Mucosa of rectum (tissue), 2 donors: ENCODE measurements around the gene DGCR6L.
"Not testable (repeated sequence)": the region's sequence is repeated elsewhere in the genome, so short reads cannot be mapped to it uniquely, and the experiment has no call there.

Experiments
- H3K27ac ChIP-seq, 2 donors: one replicate each; pipeline ENCODE4 v1.7.0; 2013; ENCODE audit warnings: inconsistent platforms in 2 of 2, low read depth in 2 of 2, low read length in 2 of 2
- H3K27me3 ChIP-seq, 2 donors: one replicate each; pipeline ENCODE4 v1.7.0; 2013; ENCODE audit warnings: low read length in 2 of 2; ENCODE audit not compliant: control insufficient read depth in 2 of 2, insufficient read depth in 2 of 2
- H3K36me3 ChIP-seq, 2 donors: one replicate each; pipeline ENCODE4 v1.7.0; 2013; ENCODE audit warnings: low read length in 2 of 2; ENCODE audit not compliant: control insufficient read depth in 2 of 2, insufficient read depth in 2 of 2
- H3K4me1 ChIP-seq, 2 donors: one replicate each; pipeline ENCODE4 v1.7.0; 2013; ENCODE audit warnings: low read length in 2 of 2, mild to moderate bottlenecking in 1 of 2; ENCODE audit not compliant: control insufficient read depth in 2 of 2, insufficient read depth in 2 of 2
- H3K4me3 ChIP-seq, 2 donors: one replicate each; pipeline ENCODE4 v1.7.0; 2013; ENCODE audit warnings: low read length in 2 of 2
- H3K9ac ChIP-seq, 2 donors: one replicate each; pipeline ENCODE4 v1.7.0; 2013; ENCODE audit warnings: low read length in 2 of 2, low read depth in 1 of 2, mild to moderate bottlenecking in 1 of 2
- H3K9me3 ChIP-seq, 2 donors: one replicate each; pipeline ENCODE4 v1.7.0; 2013; ENCODE audit warnings: low read length in 2 of 2; ENCODE audit not compliant: control insufficient read depth in 2 of 2
- donor health status: healthy.
- donor health status: Normal muscosa, but diverticular disease.

The DGCR6L gene

DNA sequence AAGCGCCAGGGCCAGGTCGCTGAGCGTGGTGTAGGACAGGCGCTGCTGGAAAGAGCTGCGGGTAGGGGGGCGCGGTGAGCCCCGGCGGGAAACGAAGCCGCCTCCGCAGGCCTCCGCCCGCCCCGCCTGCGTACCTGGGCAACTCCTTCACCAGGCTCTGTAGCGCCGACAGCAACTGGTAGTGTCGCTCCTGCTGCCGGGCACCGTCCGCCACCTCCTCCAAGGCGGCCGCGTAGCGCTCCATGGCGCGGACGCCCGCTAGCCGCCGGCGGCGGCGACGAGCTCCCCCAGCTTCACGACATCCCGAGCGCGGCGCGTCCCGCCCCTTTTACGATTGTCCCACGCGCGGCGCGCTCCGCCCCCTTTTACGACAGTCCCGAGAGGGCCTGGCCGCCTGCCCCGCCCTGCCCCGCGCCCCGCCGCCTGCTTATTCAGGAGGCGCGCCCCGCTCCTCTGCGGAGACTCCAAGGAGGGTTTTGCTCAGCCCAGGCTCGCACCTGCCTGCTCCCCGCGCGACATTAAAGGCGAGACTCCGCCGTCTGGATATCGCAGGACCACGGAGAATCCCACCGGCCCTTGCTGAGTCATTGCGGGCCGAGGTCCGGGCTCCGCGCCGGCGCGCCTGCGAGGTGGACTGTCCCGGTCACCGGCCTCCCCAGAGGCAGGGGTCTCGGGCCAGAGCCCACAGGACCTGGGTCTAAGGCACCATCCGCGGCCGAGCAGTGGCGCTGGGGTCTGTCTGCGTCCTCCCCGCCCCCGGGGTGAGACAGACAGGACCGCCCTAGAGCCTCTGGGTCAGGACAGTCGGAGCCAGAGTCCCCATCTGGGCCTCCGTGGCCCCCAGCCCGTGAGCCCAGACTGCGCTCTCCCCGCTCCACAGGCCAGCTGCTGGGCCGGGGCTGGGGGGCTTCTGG is at the start of gene DGCR6L:
Gene DGCR6L, minus strand, starts transcription at position 316 of the 914 bp plus-strand sequence. Its CDS starts 72 bp downstream, at position 244.
- peak within 1 kb of the TSS; percentile 80 to 90 for H3K9ac ChIP-seq
- H3K4me1 ChIP-seq = peaks cover 10 to 18% of the 10 kb centered on the region in 2 donors
- no peaks in the 10 kb centered on the region for H3K36me3 ChIP-seq
- no peaks in the 10 kb centered on the region for H3K27me3 ChIP-seq
- no peaks in the 10 kb centered on the region for H3K9me3 ChIP-seq
- H3K4me3 ChIP-seq = peak within 1 kb of the TSS; percentile 81 to 86
- peak within 1 kb of the TSS; percentile 71 to 74 for H3K27ac ChIP-seq

GRCh38 chr22:20368875-20369274 is 49.0 kb upstream of the DGCR6L start:
- not testable (repeated sequence) for H3K4me3 ChIP-seq, H3K4me1 ChIP-seq, H3K9me3 ChIP-seq

GRCh38 chr22:20366841-20367240 is 47.0 kb upstream of the DGCR6L start:
- H3K27ac ChIP-seq, H3K4me3 ChIP-seq, H3K9ac ChIP-seq: not testable (repeated sequence)

More at GRCh38 chr22:20368875-20369274, 49.0 kb upstream of the DGCR6L start:
- not testable (repeated sequence) for H3K9ac ChIP-seq, H3K27ac ChIP-seq, H3K27me3 ChIP-seq, H3K36me3 ChIP-seq

GRCh38 chr22:20364335-20365260 is 44.7 kb upstream of the DGCR6L start:
- not testable (repeated sequence) for H3K36me3 ChIP-seq, H3K9me3 ChIP-seq, H3K4me3 ChIP-seq, H3K27me3 ChIP-seq, H3K27ac ChIP-seq, H3K9ac ChIP-seq, H3K4me1 ChIP-seq

More at GRCh38 chr22:20366841-20367240, 47.0 kb upstream of the DGCR6L start:
- not testable (repeated sequence) for H3K9me3 ChIP-seq, H3K4me1 ChIP-seq, H3K36me3 ChIP-seq, H3K27me3 ChIP-seq

GRCh38 chr22:20362403-20362802 is 42.5 kb upstream of the DGCR6L start:
- not testable (repeated sequence) for H3K36me3 ChIP-seq, H3K27ac ChIP-seq

DNA sequence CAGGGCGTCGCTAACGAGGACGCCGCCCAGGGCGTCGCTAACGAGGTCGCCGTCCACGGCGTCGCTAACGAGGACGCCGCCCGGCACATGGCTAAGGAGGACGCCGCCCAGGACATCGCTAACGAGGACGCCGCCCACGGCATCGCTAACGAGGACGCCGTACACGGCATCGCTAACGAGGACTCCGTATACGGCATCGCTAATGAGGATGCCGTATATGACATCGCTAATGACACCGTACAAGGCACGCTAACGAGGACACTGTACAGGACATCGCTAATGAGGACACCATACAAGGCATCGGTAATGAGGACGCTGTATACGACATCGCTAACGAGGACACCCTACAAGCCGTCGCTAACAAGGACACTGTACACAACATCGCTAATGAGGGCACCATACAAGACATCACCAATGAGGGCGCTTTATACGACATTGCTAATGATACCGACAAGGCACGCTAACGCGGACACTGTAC is 41.9 kb upstream of the DGCR6L start:
- H3K4me3 ChIP-seq, H3K4me1 ChIP-seq, H3K9me3 ChIP-seq, H3K27ac ChIP-seq, H3K9ac ChIP-seq, H3K27me3 ChIP-seq, H3K36me3 ChIP-seq: not testable (repeated sequence)

More at GRCh38 chr22:20362403-20362802, 42.5 kb upstream of the DGCR6L start:
- not testable (repeated sequence) for H3K4me3 ChIP-seq, H3K4me1 ChIP-seq, H3K9me3 ChIP-seq, H3K27me3 ChIP-seq, H3K9ac ChIP-seq

DNA sequence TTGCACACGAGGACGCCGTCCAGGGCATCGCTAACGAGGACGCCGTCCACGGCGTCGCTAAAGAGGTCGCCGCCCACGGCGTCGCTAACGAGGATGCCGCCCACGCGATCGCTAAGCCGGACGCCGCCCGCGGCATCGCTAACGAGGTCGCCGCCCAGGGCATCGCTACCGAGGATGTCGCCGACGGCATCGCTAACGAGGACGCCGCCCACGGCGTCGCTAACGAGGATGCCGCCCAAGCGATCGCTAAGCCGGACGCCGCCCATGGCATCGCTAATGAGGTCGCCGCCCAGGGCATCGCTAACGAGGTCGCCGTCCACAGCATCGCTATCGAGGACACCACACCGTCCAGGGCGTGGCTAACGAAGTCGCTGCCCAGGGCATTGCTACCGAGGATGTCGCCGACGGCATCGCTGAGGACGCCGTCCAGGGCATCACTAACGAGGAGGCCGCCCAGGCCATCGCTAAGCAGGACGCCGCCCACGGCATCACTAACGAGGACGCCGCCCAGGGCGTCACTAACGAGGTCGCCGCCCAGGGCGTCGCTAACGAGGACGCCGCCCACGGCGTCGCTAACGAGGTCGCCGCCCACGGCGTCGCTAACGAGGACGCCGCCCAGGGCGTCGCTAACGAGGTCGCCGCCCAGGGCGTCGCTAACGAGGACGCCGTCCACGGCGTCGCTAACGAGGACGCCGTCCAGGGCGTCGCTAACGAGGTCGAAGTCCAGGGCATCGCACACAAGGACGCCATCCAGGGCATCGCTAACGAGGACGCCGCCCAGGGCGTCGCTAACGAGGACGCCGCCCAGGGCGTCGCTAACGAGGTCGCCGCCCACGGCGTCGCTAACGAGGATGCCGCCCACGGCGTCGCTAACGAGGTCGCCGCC is 41.2 kb upstream of the DGCR6L start:
- H3K4me1 ChIP-seq, H3K4me3 ChIP-seq, H3K27me3 ChIP-seq, H3K9me3 ChIP-seq, H3K9ac ChIP-seq, H3K27ac ChIP-seq, H3K36me3 ChIP-seq: not testable (repeated sequence)

GRCh38 chr22:20360261-20360660 is 40.4 kb upstream of the DGCR6L start:
- H3K27me3 ChIP-seq, H3K27ac ChIP-seq, H3K9ac ChIP-seq, H3K4me1 ChIP-seq, H3K4me3 ChIP-seq, H3K36me3 ChIP-seq, H3K9me3 ChIP-seq: not testable (repeated sequence)

GRCh38 chr22:20358503-20359239 is 38.8 kb upstream of the DGCR6L start:
- not testable (repeated sequence) for H3K27me3 ChIP-seq, H3K9me3 ChIP-seq, H3K36me3 ChIP-seq, H3K4me3 ChIP-seq, H3K27ac ChIP-seq, H3K4me1 ChIP-seq, H3K9ac ChIP-seq
